Measurements from ENCODE around the gene ANKS1B.

DNA sequence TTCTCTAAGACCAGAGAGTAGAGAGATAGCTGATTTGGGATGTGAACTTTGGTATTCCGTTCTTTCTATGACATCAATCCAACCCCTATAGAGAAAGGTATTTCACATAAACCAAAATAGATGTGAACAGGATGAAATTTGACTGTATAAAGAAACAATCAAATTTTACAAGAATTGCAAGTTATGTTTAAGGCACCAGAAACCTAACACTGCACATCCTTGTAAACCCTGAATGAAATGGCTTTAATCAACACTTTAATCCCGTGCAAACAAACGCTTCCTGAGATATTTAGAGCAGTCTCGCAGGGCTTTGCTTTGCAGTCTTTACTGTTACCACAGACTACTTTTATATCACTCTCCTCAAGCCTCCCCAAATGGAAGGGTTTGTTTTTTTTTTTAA is 1214.5 kb downstream of the ANKS1B start:
- no peak for TF ChIP-seq CTCF (IDR thresholded peaks at IDR 0.05)
- TF ChIP-seq POLR2A (IDR thresholded peaks at IDR 0.05): no peak
